Kidney (tissue), 14 donors: ENCODE measurements around the gene OR51V1. TPM values are rescaled to one million over a fixed set of nuclear protein-coding genes. Genes with fewer than 3 reads are reported as not detected.

ENCODE experiments used
- DNase-seq, 5 donors: peaks; one replicate each; pipeline ENCODE4 v3.0.0-alpha.2; 2013 to 2020
- FAIRE-seq: peaks from 2 replicates; lab custom pipeline; 2012; peaks lifted over from hg19 to GRCh38; lab: Jason Lieb, UNC
- H3K27ac ChIP-seq, 2 donors: one replicate each; pipeline ENCODE4 v1.7.0; 2013; ENCODE audit warnings: low read depth in 2 of 2, low read length in 2 of 2, inconsistent platforms in 1 of 2
- H3K27me3 ChIP-seq: one replicate; pipeline ENCODE4 v1.7.1; 2013; ENCODE audit warnings: low read length, inconsistent platforms; ENCODE audit not compliant: control insufficient read depth, insufficient read depth
- H3K36me3 ChIP-seq, 3 donors: one replicate each; pipeline versions ENCODE4 v1.7.0 to v1.7.1; 2013; ENCODE audit warnings: low read length in 3 of 3, control low read depth in 1 of 3, inconsistent platforms in 1 of 3; ENCODE audit not compliant: insufficient read depth in 3 of 3, control insufficient read depth in 2 of 3
- H3K4me1 ChIP-seq, 3 donors: one replicate each; pipeline versions ENCODE4 v1.7.0 to v1.7.1; 2013; ENCODE audit warnings: low read length in 3 of 3, inconsistent platforms in 1 of 3, low read depth in 1 of 3; ENCODE audit not compliant: control insufficient read depth in 2 of 3, insufficient read depth in 2 of 3
- H3K4me3 ChIP-seq, 3 donors: one replicate each; pipeline versions ENCODE4 v1.7.0 to v1.8.1; 2013; ENCODE audit warnings: low read length in 3 of 3, control low read depth in 1 of 3, inconsistent platforms in 1 of 3
- H3K9ac ChIP-seq, 3 donors: one replicate each; pipeline versions ENCODE4 v1.7.0 to v1.7.1; 2013; ENCODE audit warnings: low read length in 3 of 3, control low read depth in 1 of 3, inconsistent platforms in 1 of 3
- H3K9me3 ChIP-seq, 3 donors: one replicate each; pipeline versions ENCODE4 v1.7.0 to v1.7.1; 2013; ENCODE audit warnings: low read length in 3 of 3, control low read depth in 1 of 3, inconsistent platforms in 1 of 3; ENCODE audit not compliant: control insufficient read depth in 2 of 3, insufficient read depth in 1 of 3
- CTCF ChIP-seq: IDR thresholded peaks from 3 replicates; pipeline ENCODE4 v1.5.1; 2012; ENCODE audit warnings: mild to moderate bottlenecking, moderate library complexity, borderline replicate concordance; ENCODE audit not compliant: insufficient read depth; ENCODE audit errors: extremely low read depth
- intact Hi-C: fragments of 100-400 bp; cut with DNase I; formaldehyde crosslinking; loops from one replicate; pipeline ENCODE4 v1.11.1; 2022
- polyA plus RNA-seq: library from polyadenylated mRNA; stranded (reverse); fragments of 350-450 nt; fragmentation: Illumina TruSeq; extraction: RNeasy Lipid Tissue Mini Kit (QIAGEN cat#74804); gene quantifications from one replicate; pipeline ENCODE4 v1.2.3, GENCODE V29; 2014; ENCODE audit warnings: low read depth, low replicate concordance; ENCODE audit not compliant: insufficient read depth
- total RNA-seq: library from RNA; stranded (reverse); fragmentation: NEBNext Ultra II Directional; extraction: Animal tissue kit (Norgen Biotek cat#: 25700); gene quantifications from one replicate; pipeline ENCODE4 v1.2.1, GENCODE V29; 2021
- donor health status: control.
- donor health status: control.
- donor health status: control.
- donor health status: control.
- donor health status: control.
- donor health status: DM: yes; HTN: yes; CAD: no.
- donor health status: Normal renal cell carcinoma (clear cell type).

The OR51V1 gene
- total and polyA plus RNA-seq, 2 donors from 2014 or later = not detected

GRCh38 chr11:5240458-5240857 is 40.0 kb upstream of the OR51V1 start:
- H3K9me3 ChIP-seq = no peaks in the 10 kb centered on the region
- TF ChIP-seq CTCF = no peak
- H3K9ac ChIP-seq = no peak overlapping the region
- no peaks in the 10 kb centered on the region for H3K36me3 ChIP-seq
- no peaks in the 10 kb centered on the region for H3K27me3 ChIP-seq
- no peak overlapping the region for H3K4me3 ChIP-seq
- H3K4me1 ChIP-seq = no peaks in the 10 kb centered on the region
- no peak overlapping the region for H3K27ac ChIP-seq
- FAIRE-seq (no peak), DNase-seq (no peak)
- intact Hi-C loops = no loop called here

- H3K9me3 ChIP-seq = no peaks in the 10 kb centered on the region
- no peak overlapping the region for H3K27ac ChIP-seq
- no peaks in the 10 kb centered on the region for H3K27me3 ChIP-seq
- no peaks in the 10 kb centered on the region for H3K36me3 ChIP-seq
- H3K9ac ChIP-seq = no peak overlapping the region
- H3K4me1 ChIP-seq = no peaks in the 10 kb centered on the region
- TF ChIP-seq CTCF = no peak
- no peak overlapping the region for H3K4me3 ChIP-seq
- DNase-seq (no peak), FAIRE-seq (no peak)
- intact Hi-C loops = no loop called here
Measured at GRCh38 chr11:5240056-5240455, 39.6 kb upstream of the OR51V1 start.

- Histone ChIP-seq H3K9me3 (no peaks in the 10 kb centered on the region), H3K4me1 (peaks cover 0 to 4% (median 0%) of the 10 kb centered on the region in 3 donors), H3K4me3 (no peak overlapping the region), H3K27me3 (no peaks in the 10 kb centered on the region), H3K27ac (no peak overlapping the region), H3K9ac (no peak overlapping the region), H3K36me3 (no peaks in the 10 kb centered on the region)
- intact Hi-C loops = no loop called here
- no peak for TF ChIP-seq CTCF
- DNase-seq = no peak
- FAIRE-seq = no peak
Measured at GRCh38 chr11:5239046-5239445, 38.6 kb upstream of the OR51V1 start.

- intact Hi-C loops = no loop called here
- no peak overlapping the region for H3K9ac ChIP-seq
- no peak overlapping the region for H3K27ac ChIP-seq
- DNase-seq (no peak), FAIRE-seq (no peak)
- H3K36me3 ChIP-seq = no peaks in the 10 kb centered on the region
- no peak for TF ChIP-seq CTCF
- H3K4me1 ChIP-seq = peaks cover 0 to 6% (median 0%) of the 10 kb centered on the region in 3 donors
- H3K9me3 ChIP-seq = no peaks in the 10 kb centered on the region
- no peaks in the 10 kb centered on the region for H3K27me3 ChIP-seq
- H3K4me3 ChIP-seq = no peak overlapping the region
Measured at GRCh38 chr11:5238486-5238885, 38.0 kb upstream of the OR51V1 start.
